GM12873 (cell line): Measurements from ENCODE around the gene DDX41.

Experiments
- TF ChIP-seq, protein P1 (sequence below): IDR thresholded peaks from 2 replicates; pipeline ENCODE4 v1.5.1; 2012; ENCODE audit warnings: low read depth, mild to moderate bottlenecking, moderate library complexity, low read length, control low read depth; ENCODE audit not compliant: insufficient read depth; ENCODE audit errors: missing control alignments

The DDX41 gene

DNA sequence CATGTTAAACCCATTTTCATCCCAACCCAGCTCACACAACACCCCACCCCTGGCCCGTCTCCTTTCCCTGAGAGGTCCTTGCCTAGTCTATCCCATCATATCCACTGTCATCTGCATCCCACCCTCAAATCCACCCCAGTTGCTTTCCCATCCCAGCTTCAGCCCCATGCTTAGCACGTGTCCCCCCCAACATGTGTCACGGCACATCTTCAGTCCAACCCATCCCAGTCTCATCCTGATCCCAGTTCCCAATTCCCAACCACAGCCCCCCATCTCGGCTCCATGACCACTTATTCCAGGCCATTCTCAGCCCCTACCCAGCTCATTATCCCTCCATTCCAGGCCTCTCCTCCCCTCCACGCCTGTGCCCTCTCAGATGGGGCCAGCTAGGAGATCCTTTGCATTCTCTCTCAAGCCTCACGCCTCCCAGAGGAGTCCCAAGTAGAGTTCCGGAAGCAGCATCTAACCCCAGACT is 42.7 kb downstream of the DDX41 start:
- TF ChIP-seq, protein P1, sequence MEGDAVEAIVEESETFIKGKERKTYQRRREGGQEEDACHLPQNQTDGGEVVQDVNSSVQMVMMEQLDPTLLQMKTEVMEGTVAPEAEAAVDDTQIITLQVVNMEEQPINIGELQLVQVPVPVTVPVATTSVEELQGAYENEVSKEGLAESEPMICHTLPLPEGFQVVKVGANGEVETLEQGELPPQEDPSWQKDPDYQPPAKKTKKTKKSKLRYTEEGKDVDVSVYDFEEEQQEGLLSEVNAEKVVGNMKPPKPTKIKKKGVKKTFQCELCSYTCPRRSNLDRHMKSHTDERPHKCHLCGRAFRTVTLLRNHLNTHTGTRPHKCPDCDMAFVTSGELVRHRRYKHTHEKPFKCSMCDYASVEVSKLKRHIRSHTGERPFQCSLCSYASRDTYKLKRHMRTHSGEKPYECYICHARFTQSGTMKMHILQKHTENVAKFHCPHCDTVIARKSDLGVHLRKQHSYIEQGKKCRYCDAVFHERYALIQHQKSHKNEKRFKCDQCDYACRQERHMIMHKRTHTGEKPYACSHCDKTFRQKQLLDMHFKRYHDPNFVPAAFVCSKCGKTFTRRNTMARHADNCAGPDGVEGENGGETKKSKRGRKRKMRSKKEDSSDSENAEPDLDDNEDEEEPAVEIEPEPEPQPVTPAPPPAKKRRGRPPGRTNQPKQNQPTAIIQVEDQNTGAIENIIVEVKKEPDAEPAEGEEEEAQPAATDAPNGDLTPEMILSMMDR, result no peak

DNA sequence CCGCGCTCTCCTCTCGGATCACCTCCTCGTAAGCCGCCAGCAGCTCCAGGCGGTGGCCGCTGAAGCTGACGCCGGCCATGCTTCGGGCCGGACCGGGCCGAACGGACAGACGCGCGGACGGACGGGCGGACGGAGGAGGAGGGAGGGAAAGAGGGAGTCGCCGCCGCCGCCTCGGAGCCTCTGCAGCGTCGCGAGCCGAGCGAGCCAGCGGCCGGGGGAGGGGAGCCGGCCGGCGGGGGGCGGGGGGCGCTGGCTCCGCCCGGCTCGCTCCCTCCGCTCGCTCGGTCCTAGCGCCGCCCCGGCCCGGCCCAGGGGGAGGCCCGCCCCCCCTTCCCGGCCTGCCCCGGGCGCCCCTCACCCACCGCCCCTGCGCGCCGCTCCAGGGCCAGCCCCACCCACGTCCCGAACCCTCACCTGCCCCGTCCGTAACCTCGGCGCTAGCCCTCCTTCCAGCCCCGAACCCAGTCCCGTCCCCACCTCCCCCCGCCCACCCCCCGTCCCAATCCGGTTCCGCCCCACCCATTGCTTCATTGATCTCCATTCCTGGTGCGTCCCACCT is 43.2 kb downstream of the DDX41 start, which contains the start of gene DBN1:
TSS of gene DBN1 (minus strand) at position 192 of the 559 bp plus-strand sequence. CDS start at position 79, 113 bp downstream.
- TF ChIP-seq, protein P1, result no peak

DNA sequence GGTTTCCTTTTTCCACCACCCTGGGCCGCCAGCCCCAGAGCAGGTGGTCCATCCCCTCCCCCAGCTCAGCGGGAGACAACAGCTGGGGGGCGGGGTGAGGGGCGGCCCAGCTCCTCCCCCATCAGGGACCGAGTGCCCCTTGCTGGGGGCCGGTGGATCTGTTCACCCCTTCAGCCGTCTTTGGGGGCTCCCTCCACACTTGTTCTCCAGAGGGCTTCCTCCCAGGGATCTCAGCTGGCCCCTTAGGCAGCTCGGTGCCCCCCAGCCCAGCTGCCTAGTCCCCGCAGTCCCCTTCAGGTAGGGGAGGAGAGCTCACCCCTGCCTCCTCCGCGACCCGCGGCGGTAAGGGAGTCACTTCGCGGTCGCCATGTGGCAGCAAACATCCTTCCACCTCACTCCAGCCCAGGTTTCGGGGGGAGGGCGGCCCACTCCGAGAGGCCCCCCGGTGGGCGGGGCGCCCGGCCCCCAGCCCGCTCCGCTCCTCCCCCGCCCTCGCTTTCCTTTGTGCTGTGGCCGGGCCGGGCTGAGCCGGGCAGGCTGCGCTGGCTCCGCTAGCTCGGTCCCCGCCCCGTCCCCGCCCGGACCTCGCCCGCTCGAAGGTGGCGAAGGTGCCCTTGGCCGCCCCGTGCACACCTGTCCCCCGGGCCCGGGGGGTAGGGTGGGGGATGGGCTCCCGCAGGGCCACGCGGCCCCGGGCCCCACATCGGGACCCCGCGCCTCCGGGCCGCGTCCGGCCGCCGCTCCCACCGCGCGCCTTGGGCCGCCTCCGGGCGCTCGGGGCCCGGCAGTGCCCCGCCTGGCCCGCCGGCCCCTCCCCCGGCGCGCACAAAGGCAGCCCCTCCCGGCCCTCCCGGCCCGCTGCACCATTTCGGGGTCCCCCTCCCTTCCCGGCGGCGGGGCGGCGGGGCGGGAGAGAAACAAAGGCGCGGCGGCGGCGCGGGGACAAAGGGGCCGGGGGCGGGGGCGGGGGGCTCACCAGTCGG is 44.0 kb downstream of the DDX41 start:
- TF ChIP-seq, protein P1, result no peak

DNA sequence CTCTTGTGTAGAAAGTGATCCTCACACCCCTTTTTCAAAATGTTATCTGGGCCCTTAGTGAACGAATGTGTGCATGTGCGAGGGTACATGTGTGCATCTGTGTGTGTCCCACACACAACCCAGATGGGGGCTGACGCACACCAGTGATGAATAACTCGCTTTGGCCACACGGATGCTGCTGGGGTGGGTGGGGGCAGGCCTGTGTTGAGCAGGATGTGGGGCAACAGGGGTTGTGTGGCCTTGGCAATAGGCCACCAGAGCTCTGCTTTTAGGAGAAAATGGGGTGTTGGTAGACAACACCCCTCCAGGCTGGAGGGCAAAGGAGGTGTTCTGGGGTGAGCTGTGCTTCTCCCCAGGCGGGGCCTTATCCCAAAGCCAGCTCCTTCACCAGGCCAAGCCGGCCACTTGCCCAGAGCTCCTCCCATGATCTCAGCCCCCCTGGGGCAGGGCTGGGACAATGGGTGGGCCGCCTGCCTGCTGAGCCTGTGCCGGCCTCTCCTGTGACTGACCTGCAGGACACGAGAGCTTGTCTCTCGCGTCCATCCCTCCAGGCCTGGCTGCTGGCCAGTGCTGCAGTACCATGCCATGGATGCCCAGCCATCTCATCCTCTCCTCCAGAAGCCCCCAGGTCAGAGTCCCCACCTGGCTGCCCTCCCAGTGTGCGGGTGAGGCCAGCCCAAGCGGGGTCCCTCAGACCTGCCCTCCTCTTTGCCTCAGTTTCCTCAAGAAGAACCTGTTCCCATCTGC is 45.0 kb downstream of the DDX41 start:
- TF ChIP-seq, protein P1, result no peak

DNA sequence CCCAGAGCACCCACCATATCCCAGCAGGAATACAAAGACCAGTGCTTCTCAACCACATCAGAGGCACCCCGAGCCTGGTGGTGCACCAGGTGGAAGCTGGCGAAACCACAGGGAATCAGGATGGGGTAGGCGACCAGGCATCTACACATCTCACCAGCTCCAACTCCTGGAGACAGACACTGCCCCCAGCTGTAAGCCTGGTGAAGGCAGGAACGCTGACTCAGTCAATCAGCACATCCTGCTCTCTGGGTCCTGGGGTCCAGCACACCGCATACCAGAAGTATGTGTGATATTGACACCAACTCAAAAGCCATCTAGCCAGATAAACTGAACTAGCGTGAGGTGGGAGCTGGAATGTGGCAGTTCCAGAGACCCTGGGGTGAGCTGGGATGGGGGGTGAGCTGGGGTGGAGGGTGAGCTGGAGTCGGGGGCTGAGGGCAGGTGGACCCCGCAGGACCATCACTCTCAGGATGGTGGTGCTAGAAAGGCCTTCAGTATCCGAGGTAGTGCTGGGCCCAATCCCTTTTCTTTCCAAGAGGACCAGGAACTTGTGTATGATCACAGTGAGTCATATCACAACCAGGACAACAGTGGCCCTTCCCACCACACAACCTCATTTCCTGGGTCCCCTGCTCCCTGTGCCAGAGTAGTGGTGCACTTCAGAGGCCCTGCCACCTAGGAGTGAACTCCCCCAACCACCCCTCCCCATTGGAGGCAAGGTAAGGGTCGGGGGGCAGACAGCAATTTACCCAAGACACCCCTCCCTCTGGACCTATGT is 45.8 kb downstream of the DDX41 start:
- TF ChIP-seq, protein P1, result no peak

DNA sequence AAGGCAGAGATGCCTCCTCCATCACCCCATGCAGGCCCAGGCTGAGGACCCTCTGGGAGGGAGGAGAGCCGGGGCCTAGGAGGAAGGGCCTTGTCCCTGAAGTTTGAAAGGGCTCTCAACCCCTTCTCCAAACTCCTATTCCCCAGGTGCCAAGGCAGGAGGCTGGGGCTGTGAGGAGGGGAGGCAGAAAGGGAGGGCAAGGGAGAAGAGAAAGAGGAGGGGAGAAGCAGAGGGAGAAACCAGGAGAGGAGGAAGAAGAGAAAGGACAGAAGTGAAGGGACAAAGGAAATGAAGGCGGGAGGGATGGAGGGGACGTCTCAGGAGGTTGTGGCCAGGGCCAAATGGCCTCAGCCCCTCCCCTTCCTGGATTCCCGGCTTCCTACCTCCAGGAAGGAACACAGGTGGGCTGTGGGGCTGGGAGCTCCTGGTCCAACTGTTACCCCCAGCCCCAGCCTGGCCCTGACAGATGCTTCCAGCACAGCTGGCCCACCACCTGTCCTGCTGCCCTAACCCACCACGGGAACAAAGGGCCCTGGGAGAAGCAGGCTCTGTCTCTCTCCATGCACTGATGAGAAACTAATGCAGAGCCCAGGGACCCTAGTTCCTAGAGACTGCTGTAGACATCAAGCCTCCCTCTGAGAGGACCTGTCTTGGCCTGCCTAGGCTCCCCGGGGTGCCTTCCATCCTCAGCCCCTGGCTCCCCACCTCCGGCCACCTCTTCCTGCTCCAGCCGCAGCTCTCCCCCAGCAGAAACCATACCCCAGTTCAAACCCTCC is 46.8 kb downstream of the DDX41 start:
- TF ChIP-seq, protein P1, result no peak
